Esophagus squamous epithelium (tissue), 5 donors: ENCODE results near the gene SH3TC1. TPM values are rescaled to one million over a fixed set of nuclear protein-coding genes. Genes with fewer than 3 reads are reported as not detected.

Experiments
- DNase-seq: peaks from one replicate; lab custom pipeline; 2025; lab: John Stamatoyannopoulos, UW
- H3K27ac ChIP-seq, 4 donors: fragments of 200-600 bp; sonication (generic); one replicate each; pipeline ENCODE4 v1.5.1; 2016 to 2019; ENCODE audit warnings: mild to moderate bottlenecking in 1 of 4
- H3K27me3 ChIP-seq, 4 donors: fragments of 200-600 bp; sonication (generic); 1 replicate in 3 of 4; 2 replicates in 1 of 4; pipeline versions ENCODE4 v1.5.1 to v1.6.0; 2017 to 2021; ENCODE audit warnings: antibody characterized with exemption in 1 of 4
- H3K36me3 ChIP-seq, 3 donors: fragments of 200-600 bp; sonication (generic); one replicate each; pipeline ENCODE4 v1.5.1; 2016 to 2019
- H3K4me1 ChIP-seq, 3 donors: fragments of 200-600 bp; sonication (generic); one replicate each; pipeline ENCODE4 v1.5.1; 2017 to 2019
- H3K4me3 ChIP-seq, 4 donors: fragments of 200-600 bp; sonication (generic); 1 replicate in 3 of 4; 2 replicates in 1 of 4; pipeline ENCODE4 v1.5.1; 2016 to 2019; ENCODE audit warnings: mild to moderate bottlenecking in 2 of 4, moderate library complexity in 1 of 4
- H3K9me3 ChIP-seq, 3 donors: fragments of 200-600 bp; sonication (generic); one replicate each; pipeline ENCODE4 v1.5.1; 2016 to 2019
- POLR2A ChIP-seq, 4 donors: fragments of 450-650 bp; IDR thresholded peaks; one replicate each; pipeline ENCODE4 v1.6.1; 2017; ENCODE audit warnings: antibody characterized with exemption in 4 of 4, mild to moderate bottlenecking in 4 of 4, moderate library complexity in 3 of 4
- WGBS, 2 donors: methylation state at CpG; one replicate each; pipeline ENCODE4 v1.1.5; 2018; 5-methylcytosine and 5-hydroxymethylcytosine counted together
- intact Hi-C: fragments of 100-400 bp; cut with DNase I; formaldehyde crosslinking; loops from one replicate; pipeline ENCODE4 v1.15.0; 2022
- total RNA-seq, 4 donors: library from RNA; depleted of rRNA; stranded (reverse); fragments of >200 nt; gene quantifications; one replicate each; pipeline ENCODE4 v1.1.0, GENCODE V29; 2016
- TF ChIP-seq, protein P1 (sequence below), 6 experiments: fragments of 450-650 bp in 4 of 6; fragments of 200-600 bp in 2 of 6; sonication (generic) in 2 of 6; IDR thresholded peaks; one replicate each; pipeline ENCODE4 v1.5.1; 2016 to 2019; ENCODE audit warnings: antibody characterized with exemption in 6 of 6, mild to moderate bottlenecking in 4 of 6, moderate library complexity in 4 of 6
- donor health status: DM: yes; HTN: yes; CAD: no.

The SH3TC1 gene
- total RNA-seq, 4 donors from 2014 or later = 24.6 to 31.2 (median 27.1) TPM

DNA sequence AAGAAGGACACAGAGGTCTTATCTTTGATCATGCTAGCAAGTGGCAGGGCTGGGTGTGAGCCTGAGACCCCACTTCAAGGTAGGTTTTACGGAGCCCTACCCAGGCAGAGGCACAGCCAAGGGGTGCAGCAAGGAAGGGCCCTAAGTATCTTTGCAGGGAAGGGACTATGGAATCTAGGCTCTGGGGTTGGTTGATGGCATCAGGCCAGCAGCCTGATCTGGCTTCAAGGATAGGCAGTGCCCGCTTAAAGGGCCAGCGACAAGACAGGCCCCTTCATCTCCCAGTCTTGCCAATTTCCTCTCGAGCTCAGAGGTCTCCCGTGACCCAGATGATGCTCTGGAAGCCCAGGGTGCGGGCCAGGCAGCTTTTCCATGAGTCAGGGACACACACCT lies 46.2 kb upstream of the SH3TC1 start:
- H3K27me3 ChIP-seq = peaks cover 0 to 8% (median 2%) of the 10 kb centered on the region in 4 donors
- intact Hi-C loops = no loop called here

DNA sequence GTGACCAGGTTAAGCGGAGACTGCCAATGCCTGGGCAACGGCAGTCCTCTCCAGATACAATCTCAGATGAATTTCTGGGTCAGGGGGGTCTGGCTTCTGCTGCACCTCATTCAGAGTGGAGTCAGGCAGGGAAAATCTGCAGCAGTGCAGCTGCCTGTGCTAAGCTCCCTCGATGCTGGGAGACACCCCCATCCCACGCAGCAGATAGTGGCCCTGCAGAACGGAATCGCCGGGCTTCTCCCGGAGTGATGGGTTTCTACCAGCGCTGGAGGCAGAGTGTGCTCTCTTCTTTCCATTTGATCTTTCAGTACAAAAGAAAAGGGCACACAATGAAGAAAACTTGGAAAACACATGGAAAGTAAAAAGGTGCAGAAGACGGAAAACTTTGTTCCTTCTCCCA lies 45.6 kb upstream of the SH3TC1 start:
- H3K27me3 ChIP-seq = peaks cover 0 to 14% (median 4%) of the 10 kb centered on the region in 4 donors
- 82 to 89% methylated on average over 5 to 7 of the region's 10 CpGs for WGBS, 2 donors
- H3K4me1 ChIP-seq = peaks cover 11 to 24% (median 11%) of the 10 kb centered on the region in 3 donors
- no peak for DNase-seq
- H3K4me3 ChIP-seq = no peak overlapping the region
- H3K27ac ChIP-seq = no peak overlapping the region
- H3K36me3 ChIP-seq = peaks cover 0 to 21% (median 0%) of the 10 kb centered on the region in 3 donors
- intact Hi-C loops = no loop called here
- no peaks in the 10 kb centered on the region for H3K9me3 ChIP-seq
- TF ChIP-seq, protein P1, sequence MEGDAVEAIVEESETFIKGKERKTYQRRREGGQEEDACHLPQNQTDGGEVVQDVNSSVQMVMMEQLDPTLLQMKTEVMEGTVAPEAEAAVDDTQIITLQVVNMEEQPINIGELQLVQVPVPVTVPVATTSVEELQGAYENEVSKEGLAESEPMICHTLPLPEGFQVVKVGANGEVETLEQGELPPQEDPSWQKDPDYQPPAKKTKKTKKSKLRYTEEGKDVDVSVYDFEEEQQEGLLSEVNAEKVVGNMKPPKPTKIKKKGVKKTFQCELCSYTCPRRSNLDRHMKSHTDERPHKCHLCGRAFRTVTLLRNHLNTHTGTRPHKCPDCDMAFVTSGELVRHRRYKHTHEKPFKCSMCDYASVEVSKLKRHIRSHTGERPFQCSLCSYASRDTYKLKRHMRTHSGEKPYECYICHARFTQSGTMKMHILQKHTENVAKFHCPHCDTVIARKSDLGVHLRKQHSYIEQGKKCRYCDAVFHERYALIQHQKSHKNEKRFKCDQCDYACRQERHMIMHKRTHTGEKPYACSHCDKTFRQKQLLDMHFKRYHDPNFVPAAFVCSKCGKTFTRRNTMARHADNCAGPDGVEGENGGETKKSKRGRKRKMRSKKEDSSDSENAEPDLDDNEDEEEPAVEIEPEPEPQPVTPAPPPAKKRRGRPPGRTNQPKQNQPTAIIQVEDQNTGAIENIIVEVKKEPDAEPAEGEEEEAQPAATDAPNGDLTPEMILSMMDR (IDR thresholded peaks at IDR 0.05) = no peak
- TF ChIP-seq POLR2A (IDR thresholded peaks at IDR 0.05) = no peak

More for the DNA sequence above, 46.2 kb upstream of the SH3TC1 start:
- no peak for DNase-seq
- H3K36me3 ChIP-seq = peaks cover 0 to 26% (median 0%) of the 10 kb centered on the region in 3 donors
- no peaks in the 10 kb centered on the region for H3K9me3 ChIP-seq
- no peak for TF ChIP-seq POLR2A (IDR thresholded peaks at IDR 0.05)
- TF ChIP-seq, protein P1 (IDR thresholded peaks at IDR 0.05) = no peak
- H3K4me1 ChIP-seq = peaks cover 5 to 18% (median 7%) of the 10 kb centered on the region in 3 donors
- H3K4me3 ChIP-seq = no peak overlapping the region
- no peak overlapping the region for H3K27ac ChIP-seq
- 50 to 54% methylated on average over 5 to 6 of the region's 6 CpGs for WGBS, 2 donors

DNA sequence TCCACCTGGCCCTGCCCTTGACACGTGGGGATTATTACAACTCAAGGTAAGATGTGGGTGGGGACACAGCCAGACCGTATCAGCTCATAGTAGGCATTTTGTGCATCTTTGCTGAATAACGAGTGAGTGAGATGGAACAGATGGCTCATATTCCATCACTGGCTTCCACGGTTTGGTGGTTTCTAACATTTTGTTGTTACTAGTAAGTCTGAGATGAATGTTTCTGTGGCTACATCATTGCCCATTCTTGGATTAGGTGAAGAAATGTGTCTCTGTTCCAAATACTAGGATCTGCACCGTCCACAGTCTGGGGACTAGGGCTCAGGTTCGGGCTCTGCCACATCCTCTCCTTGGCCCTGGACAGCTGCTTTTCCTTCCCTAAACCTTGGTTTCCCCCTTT lies 44.0 kb upstream of the SH3TC1 start:
- Histone ChIP-seq H3K4me1 (peaks cover 19 to 36% (median 20%) of the 10 kb centered on the region in 3 donors), H3K9me3 (no peaks in the 10 kb centered on the region), H3K27ac (no peak overlapping the region), H3K4me3 (no peak overlapping the region), H3K27me3 (peaks cover 0 to 14% (median 4%) of the 10 kb centered on the region in 4 donors), H3K36me3 (peaks cover 0 to 10% (median 0%) of the 10 kb centered on the region in 3 donors)
- 67 to 69% methylated on average over 6 of the region's 6 CpGs for WGBS, 2 donors
- DNase-seq = no peak
- intact Hi-C loops = no loop called here
- TF ChIP-seq, protein P1 (IDR thresholded peaks at IDR 0.05) = no peak
- no peak for TF ChIP-seq POLR2A (IDR thresholded peaks at IDR 0.05)

DNA sequence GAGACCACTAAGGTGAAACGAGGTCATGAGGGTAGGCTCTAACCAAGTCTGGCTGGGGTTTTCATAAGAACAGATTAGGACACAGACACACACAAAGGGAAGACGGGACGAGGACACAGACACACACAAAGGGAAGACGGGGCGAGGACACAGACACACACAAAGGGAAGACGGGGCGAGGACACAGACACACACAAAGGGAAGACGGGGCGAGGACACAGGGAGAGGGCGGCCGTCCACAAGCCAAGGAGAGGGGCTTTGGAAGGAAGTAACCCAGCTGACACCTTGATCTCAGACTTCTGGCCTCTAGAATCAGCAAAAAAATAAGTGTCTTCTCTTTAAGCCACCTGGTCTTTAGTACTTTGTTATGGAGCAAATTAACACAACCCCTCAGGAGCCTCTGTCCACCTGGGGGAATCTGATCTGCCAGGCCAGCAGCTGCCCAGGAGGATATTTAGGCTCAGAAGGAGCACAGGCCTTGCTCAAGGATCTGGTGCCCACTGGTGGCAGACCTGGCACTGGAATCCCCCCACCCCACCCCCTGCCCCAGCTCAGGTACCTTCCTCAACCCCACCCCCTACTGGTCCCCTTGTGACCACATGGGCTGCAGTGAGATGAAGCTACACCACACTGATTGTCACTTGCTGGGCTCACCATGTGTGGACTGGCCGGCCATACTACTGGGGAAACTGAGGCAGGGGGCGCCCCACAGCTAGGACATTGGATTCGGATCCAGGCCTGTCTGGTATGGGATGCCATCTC lies 43.2 kb upstream of the SH3TC1 start:
- intact Hi-C loops = no loop called here
- 86 to 91% methylated on average over 11 to 12 of the region's 14 CpGs for WGBS, 2 donors
- Histone ChIP-seq H3K4me3 (no peak overlapping the region), H3K4me1 (peaks cover 23 to 44% (median 27%) of the 10 kb centered on the region in 3 donors), H3K36me3 (peaks cover 0 to 8% (median 0%) of the 10 kb centered on the region in 3 donors), H3K9me3 (no peaks in the 10 kb centered on the region), H3K27me3 (peaks cover 0 to 14% (median 4%) of the 10 kb centered on the region in 4 donors), H3K27ac (no peak overlapping the region)
- TF ChIP-seq POLR2A (IDR thresholded peaks at IDR 0.05) = no peak
- TF ChIP-seq, protein P1 (IDR thresholded peaks at IDR 0.05) = no peak
- DNase-seq = no peak

DNA sequence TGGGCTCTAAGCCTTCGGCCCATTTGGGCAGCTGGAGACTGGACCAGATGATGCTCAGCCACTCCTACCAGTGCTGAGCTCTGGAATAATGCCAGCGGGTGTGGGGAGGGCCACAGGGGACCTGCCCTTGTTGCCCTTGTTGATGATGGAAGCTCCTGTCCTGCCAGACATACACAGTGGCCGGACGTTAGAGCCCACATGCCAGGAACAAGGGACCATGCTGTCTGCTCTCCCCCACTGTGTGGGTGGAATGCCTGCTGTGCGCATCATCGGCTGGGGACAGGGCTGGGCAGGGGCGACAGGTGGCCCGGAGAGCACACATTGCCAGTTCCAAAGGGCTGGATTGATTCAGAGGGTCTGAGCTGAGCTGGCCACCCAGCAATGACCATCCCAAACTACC lies 42.5 kb upstream of the SH3TC1 start:
- TF ChIP-seq, protein P1 (IDR thresholded peaks at IDR 0.05) = no peak
- TF ChIP-seq POLR2A (IDR thresholded peaks at IDR 0.05) = no peak
- 100% methylated on average over 1 of the region's 8 CpGs; no CpG with 5 or more reads in 1 of the 2 donors for WGBS, 2 donors
- H3K4me3 ChIP-seq = peak overlapping the region in 2 of 4 donors; percentile 81 to 85
- no peaks in the 10 kb centered on the region for H3K9me3 ChIP-seq
- H3K4me1 ChIP-seq = peaks cover 23 to 47% (median 29%) of the 10 kb centered on the region in 3 donors
- intact Hi-C loops = no loop called here
- peaks cover 0 to 14% (median 4%) of the 10 kb centered on the region in 4 donors for H3K27me3 ChIP-seq
- H3K27ac ChIP-seq = peak overlapping the region in 2 of 4 donors; percentile 46 to 83
- peaks cover 0 to 5% (median 0%) of the 10 kb centered on the region in 3 donors for H3K36me3 ChIP-seq
- no peak for DNase-seq
